ENCODE data around the gene ZMAT5.

- no peak for TF ChIP-seq CTCF (IDR thresholded peaks at IDR 0.05)
- no peak for TF ChIP-seq GABPB1 (CRISPR knock-in tag; IDR thresholded peaks at IDR 0.05)
- TF ChIP-seq AR (CRISPR knock-in tag; IDR thresholded peaks at IDR 0.05): no peak
- TF ChIP-seq FOXK1 (CRISPR knock-in tag; IDR thresholded peaks at IDR 0.05): no peak
- no peak for TF ChIP-seq E2F1 (CRISPR knock-in tag; IDR thresholded peaks at IDR 0.05)
- TF ChIP-seq ELF4 (CRISPR knock-in tag; IDR thresholded peaks at IDR 0.05; ENCODE audit: low read depth): no peak
- TF ChIP-seq ESRRA (CRISPR knock-in tag; IDR thresholded peaks at IDR 0.05; ENCODE audit: borderline replicate concordance): no peak
- TF ChIP-seq NFYB (CRISPR knock-in tag; conservative IDR thresholded peaks at IDR 0.05; ENCODE audit: low read depth): no peak
- no peak for TF ChIP-seq ERG (CRISPR knock-in tag; IDR thresholded peaks at IDR 0.05)
Observed at GRCh38 chr22:29780748-29781676, 14.2 kb upstream of the ZMAT5 start.

Data from WTC11 (cell line).